SK-N-SH treated with all-trans-retinoic acid at 6 μM for 48 hours (cell line): ENCODE data around the gene NKTR.

Experiments
- CSDC2 ChIP-seq: fragments of 250-450 bp; sonication (Bioruptor Pico); IDR thresholded peaks from 2 replicates; pipeline ENCODE4 v1.5.0; 2020; ENCODE audit warnings: mild to moderate bottlenecking, moderate library complexity
- ESRRG ChIP-seq: fragments of 250-450 bp; sonication (Bioruptor Pico); IDR thresholded peaks from 2 replicates; pipeline ENCODE4 v1.6.1; 2021; ENCODE audit warnings: mild to moderate bottlenecking
- GLIS3 ChIP-seq: fragments of 250-450 bp; sonication (Bioruptor Pico); IDR thresholded peaks from 2 replicates; pipeline ENCODE4 v1.5.0; 2020; ENCODE audit warnings: mild to moderate bottlenecking, moderate library complexity
- ISL1 ChIP-seq: fragments of 250-450 bp; sonication (Bioruptor Pico); IDR thresholded peaks from 2 replicates; pipeline ENCODE4 v2.1.2; 2022; ENCODE audit warnings: mild to moderate bottlenecking, moderate library complexity
- OSR1 ChIP-seq: fragments of 250-450 bp; sonication (Bioruptor Pico); IDR thresholded peaks from 2 replicates; pipeline ENCODE4 v1.8.0; 2022; ENCODE audit warnings: moderate library complexity, mild to moderate bottlenecking, inconsistent platforms
- PPARA ChIP-seq: fragments of 250-450 bp; sonication (Bioruptor Pico); IDR thresholded peaks from 2 replicates; pipeline ENCODE4 v1.5.0; 2020; ENCODE audit warnings: mild to moderate bottlenecking, borderline replicate concordance
- SNAI2 ChIP-seq: fragments of 250-450 bp; sonication (Bioruptor Pico); IDR thresholded peaks from 2 replicates; pipeline ENCODE4 v1.5.0; 2020; ENCODE audit warnings: mild to moderate bottlenecking, moderate library complexity
- ZC3H10 ChIP-seq: fragments of 250-450 bp; sonication (Bioruptor Pico); IDR thresholded peaks from 2 replicates; pipeline ENCODE4 v1.5.1; 2021; ENCODE audit warnings: mild to moderate bottlenecking, moderate library complexity
- ZNF565 ChIP-seq: fragments of 450-650 bp; formaldehyde crosslinking; conservative IDR thresholded peaks from 2 replicates; pipeline ENCODE4 v1.5.0; 2020; ENCODE audit warnings: low read depth, mild to moderate bottlenecking, moderate library complexity
- ZNF70 ChIP-seq: fragments of 450-650 bp; formaldehyde crosslinking; IDR thresholded peaks from 2 replicates; pipeline ENCODE4 v1.5.0; 2020; ENCODE audit warnings: mild to moderate bottlenecking, moderate library complexity
- TF ChIP-seq, protein P1 (sequence below): fragments of 250-450 bp; sonication (Bioruptor Pico); IDR thresholded peaks from 2 replicates; pipeline ENCODE4 v1.5.0; 2020; ENCODE audit warnings: mild to moderate bottlenecking, moderate library complexity
- TF ChIP-seq, protein P2 (sequence below): fragments of 250-450 bp; sonication (Bioruptor Pico); IDR thresholded peaks from 2 replicates; pipeline ENCODE4 v1.5.1; 2020; ENCODE audit warnings: low read depth, mild to moderate bottlenecking, moderate library complexity
- TF ChIP-seq, protein P3 (sequence below): fragments of 250-450 bp; sonication (Bioruptor Pico); IDR thresholded peaks from 2 replicates; pipeline ENCODE4 v1.8.0; 2021; ENCODE audit warnings: low read depth, mild to moderate bottlenecking, moderate library complexity, borderline replicate concordance
- TF ChIP-seq, protein P4 (sequence below): fragments of 250-450 bp; sonication (Bioruptor Pico); IDR thresholded peaks from 2 replicates; pipeline ENCODE4 v1.8.0; 2020; ENCODE audit warnings: mild to moderate bottlenecking, moderate library complexity, borderline replicate concordance

DNA sequence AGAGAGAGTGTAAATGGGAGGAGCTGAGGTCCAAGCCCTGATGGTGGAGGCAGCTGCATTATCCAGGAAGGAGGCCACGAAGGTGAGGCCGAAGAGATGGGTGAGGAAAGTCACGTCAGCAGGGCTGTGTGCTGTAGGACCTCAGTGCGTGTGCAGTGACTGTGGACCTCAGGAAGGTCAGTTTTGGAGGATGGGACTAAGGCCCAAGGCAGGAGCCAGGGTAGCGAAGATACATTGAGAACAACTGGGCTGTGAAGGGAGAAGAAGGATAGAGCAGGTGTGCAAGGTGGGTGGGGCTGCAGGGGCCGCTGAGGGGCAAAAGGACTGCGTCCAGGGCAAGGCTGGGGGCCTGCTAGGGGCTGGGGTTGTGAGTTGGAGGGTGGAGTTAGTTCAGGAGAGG, 89.7 kb downstream of the NKTR start:
- TF ChIP-seq, protein P1, sequence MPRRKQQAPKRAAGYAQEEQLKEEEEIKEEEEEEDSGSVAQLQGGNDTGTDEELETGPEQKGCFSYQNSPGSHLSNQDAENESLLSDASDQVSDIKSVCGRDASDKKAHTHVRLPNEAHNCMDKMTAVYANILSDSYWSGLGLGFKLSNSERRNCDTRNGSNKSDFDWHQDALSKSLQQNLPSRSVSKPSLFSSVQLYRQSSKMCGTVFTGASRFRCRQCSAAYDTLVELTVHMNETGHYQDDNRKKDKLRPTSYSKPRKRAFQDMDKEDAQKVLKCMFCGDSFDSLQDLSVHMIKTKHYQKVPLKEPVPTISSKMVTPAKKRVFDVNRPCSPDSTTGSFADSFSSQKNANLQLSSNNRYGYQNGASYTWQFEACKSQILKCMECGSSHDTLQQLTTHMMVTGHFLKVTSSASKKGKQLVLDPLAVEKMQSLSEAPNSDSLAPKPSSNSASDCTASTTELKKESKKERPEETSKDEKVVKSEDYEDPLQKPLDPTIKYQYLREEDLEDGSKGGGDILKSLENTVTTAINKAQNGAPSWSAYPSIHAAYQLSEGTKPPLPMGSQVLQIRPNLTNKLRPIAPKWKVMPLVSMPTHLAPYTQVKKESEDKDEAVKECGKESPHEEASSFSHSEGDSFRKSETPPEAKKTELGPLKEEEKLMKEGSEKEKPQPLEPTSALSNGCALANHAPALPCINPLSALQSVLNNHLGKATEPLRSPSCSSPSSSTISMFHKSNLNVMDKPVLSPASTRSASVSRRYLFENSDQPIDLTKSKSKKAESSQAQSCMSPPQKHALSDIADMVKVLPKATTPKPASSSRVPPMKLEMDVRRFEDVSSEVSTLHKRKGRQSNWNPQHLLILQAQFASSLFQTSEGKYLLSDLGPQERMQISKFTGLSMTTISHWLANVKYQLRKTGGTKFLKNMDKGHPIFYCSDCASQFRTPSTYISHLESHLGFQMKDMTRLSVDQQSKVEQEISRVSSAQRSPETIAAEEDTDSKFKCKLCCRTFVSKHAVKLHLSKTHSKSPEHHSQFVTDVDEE (CRISPR knock-in tag): no peak
- TF ChIP-seq ZC3H10 (CRISPR knock-in tag) (no peak), SNAI2 (no peak), ZNF70 (no peak), OSR1 (CRISPR knock-in tag) (no peak), ESRRG (no peak), ZNF565 (CRISPR knock-in tag) (no peak), PPARA (CRISPR knock-in tag) (no peak), CSDC2 (CRISPR knock-in tag) (no peak), GLIS3 (no peak), ISL1 (CRISPR knock-in tag) (no peak)
- TF ChIP-seq, protein P2, sequence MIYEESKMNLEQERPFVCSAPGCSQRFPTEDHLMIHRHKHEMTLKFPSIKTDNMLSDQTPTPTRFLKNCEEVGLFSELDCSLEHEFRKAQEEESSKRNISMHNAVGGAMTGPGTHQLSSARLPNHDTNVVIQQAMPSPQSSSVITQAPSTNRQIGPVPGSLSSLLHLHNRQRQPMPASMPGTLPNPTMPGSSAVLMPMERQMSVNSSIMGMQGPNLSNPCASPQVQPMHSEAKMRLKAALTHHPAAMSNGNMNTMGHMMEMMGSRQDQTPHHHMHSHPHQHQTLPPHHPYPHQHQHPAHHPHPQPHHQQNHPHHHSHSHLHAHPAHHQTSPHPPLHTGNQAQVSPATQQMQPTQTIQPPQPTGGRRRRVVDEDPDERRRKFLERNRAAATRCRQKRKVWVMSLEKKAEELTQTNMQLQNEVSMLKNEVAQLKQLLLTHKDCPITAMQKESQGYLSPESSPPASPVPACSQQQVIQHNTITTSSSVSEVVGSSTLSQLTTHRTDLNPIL (CRISPR knock-in tag): no peak
- TF ChIP-seq, protein P3, sequence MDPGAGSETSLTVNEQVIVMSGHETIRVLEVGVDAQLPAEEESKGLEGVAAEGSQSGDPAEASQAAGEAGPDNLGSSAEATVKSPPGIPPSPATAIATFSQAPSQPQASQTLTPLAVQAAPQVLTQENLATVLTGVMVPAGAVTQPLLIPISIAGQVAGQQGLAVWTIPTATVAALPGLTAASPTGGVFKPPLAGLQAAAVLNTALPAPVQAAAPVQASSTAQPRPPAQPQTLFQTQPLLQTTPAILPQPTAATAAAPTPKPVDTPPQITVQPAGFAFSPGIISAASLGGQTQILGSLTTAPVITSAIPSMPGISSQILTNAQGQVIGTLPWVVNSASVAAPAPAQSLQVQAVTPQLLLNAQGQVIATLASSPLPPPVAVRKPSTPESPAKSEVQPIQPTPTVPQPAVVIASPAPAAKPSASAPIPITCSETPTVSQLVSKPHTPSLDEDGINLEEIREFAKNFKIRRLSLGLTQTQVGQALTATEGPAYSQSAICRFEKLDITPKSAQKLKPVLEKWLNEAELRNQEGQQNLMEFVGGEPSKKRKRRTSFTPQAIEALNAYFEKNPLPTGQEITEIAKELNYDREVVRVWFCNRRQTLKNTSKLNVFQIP (CRISPR knock-in tag): no peak
- TF ChIP-seq, protein P4, sequence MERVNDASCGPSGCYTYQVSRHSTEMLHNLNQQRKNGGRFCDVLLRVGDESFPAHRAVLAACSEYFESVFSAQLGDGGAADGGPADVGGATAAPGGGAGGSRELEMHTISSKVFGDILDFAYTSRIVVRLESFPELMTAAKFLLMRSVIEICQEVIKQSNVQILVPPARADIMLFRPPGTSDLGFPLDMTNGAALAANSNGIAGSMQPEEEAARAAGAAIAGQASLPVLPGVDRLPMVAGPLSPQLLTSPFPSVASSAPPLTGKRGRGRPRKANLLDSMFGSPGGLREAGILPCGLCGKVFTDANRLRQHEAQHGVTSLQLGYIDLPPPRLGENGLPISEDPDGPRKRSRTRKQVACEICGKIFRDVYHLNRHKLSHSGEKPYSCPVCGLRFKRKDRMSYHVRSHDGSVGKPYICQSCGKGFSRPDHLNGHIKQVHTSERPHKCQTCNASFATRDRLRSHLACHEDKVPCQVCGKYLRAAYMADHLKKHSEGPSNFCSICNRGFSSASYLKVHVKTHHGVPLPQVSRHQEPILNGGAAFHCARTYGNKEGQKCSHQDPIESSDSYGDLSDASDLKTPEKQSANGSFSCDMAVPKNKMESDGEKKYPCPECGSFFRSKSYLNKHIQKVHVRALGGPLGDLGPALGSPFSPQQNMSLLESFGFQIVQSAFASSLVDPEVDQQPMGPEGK (CRISPR knock-in tag): no peak
